Measurements from ENCODE around the gene VPS26A. TPM values are rescaled to one million over a fixed set of nuclear protein-coding genes. Genes with fewer than 3 reads are reported as not detected.

The VPS26A gene
- total and polyA plus RNA-seq, 2 donors (not counting 1 experiment from before 2014, with no cell fraction given) = 44.1 to 57.1 TPM

DNA sequence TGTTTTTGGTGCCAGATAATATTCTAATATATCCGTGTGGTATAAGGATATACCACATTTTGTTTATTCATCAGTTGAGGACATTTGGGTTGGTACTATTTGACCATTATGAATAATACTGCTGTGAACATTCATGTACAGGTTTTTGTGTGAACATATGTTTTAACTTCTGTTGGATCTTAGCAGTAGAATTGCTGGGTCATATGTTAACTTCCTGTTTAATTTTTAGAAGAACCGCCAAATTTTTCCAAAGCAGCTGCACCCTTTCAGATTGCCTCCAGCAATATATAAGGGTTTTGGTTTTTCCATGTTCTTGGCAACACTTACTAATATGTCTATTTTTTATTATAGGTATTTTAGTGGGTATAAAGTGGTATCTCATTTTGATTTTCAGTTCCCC is 22.8 kb downstream of the VPS26A start:
- no peak overlapping the region for H3K9ac ChIP-seq (ENCODE audit: insufficient read depth, low read length)
- H4K20me1 ChIP-seq (ENCODE audit: control insufficient read depth, extremely low read depth, insufficient read depth, low read length) = no peaks in the 10 kb centered on the region
- H3K36me3 ChIP-seq (ENCODE audit: control insufficient read depth, insufficient read depth, low read length) = no peaks in the 10 kb centered on the region
- H3K4me3 ChIP-seq (replicated peaks in 1 of 4; ENCODE audit: control extremely low read depth in 1 of 4, insufficient read depth in 1 of 4, low read depth in 3 of 4, low read length in 4 of 4) = no peak overlapping the region
- peak in 1 of 2 donors; percentile 20 for DNase-seq (ENCODE audit: low read depth in 2 of 2)
- no peaks in the 10 kb centered on the region for H3K27me3 ChIP-seq (ENCODE audit: control insufficient read depth, insufficient read depth, low read length)
- H3K4me2 ChIP-seq (ENCODE audit: extremely low read depth, insufficient read depth, low read length) = no peak overlapping the region
- TF ChIP-seq EZH2 (IDR thresholded peaks at IDR 0.05; ENCODE audit: low read length, missing control alignments) = no peak
- TF ChIP-seq, protein P1, sequence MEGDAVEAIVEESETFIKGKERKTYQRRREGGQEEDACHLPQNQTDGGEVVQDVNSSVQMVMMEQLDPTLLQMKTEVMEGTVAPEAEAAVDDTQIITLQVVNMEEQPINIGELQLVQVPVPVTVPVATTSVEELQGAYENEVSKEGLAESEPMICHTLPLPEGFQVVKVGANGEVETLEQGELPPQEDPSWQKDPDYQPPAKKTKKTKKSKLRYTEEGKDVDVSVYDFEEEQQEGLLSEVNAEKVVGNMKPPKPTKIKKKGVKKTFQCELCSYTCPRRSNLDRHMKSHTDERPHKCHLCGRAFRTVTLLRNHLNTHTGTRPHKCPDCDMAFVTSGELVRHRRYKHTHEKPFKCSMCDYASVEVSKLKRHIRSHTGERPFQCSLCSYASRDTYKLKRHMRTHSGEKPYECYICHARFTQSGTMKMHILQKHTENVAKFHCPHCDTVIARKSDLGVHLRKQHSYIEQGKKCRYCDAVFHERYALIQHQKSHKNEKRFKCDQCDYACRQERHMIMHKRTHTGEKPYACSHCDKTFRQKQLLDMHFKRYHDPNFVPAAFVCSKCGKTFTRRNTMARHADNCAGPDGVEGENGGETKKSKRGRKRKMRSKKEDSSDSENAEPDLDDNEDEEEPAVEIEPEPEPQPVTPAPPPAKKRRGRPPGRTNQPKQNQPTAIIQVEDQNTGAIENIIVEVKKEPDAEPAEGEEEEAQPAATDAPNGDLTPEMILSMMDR (conservative IDR thresholded peaks at IDR 0.05 in 1 of 2, IDR thresholded peaks at IDR 0.05 in 1 of 2; ENCODE audit: low read depth in 1 of 2, low read length in 2 of 2) = no peak
- peaks cover 28% of the 10 kb centered on the region for H3K79me2 ChIP-seq (ENCODE audit: control insufficient read depth, insufficient read depth, low read length)
- H3K27ac ChIP-seq (ENCODE audit: insufficient read depth, low read length) = no peak overlapping the region
- H2AFZ ChIP-seq (ENCODE audit: low read length) = no peak overlapping the region
- H3K4me1 ChIP-seq (ENCODE audit: control insufficient read depth, extremely low read depth, insufficient read depth, low read length) = no peaks in the 10 kb centered on the region
- no peaks in the 10 kb centered on the region for H3K9me3 ChIP-seq (ENCODE audit: control insufficient read depth, insufficient read depth, low read depth, low read length)

DNA sequence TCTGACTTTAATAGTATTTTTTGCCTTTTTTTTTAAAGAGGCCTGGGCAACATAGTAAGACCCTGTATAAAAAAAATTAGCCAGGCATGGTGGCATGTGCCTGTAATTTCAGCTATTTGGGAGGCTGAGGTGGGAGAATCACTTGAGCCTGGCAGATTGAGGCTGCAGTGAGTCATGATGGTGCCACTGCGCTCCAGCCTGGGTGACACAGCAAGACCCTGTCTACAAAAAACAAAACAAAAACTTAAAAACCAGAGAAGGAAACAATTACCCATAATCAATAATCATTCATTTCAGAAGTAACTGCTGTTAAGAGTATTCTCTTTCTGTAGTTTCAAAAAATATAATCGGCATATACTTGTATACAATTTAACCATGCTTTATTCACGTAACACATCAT is 28.0 kb downstream of the VPS26A start:
- H3K27me3 ChIP-seq (ENCODE audit: control insufficient read depth, insufficient read depth, low read length) = no peaks in the 10 kb centered on the region
- no peaks in the 10 kb centered on the region for H3K4me1 ChIP-seq (ENCODE audit: control insufficient read depth, extremely low read depth, insufficient read depth, low read length)
- no peaks in the 10 kb centered on the region for H4K20me1 ChIP-seq (ENCODE audit: control insufficient read depth, extremely low read depth, insufficient read depth, low read length)
- H3K9ac ChIP-seq (ENCODE audit: insufficient read depth, low read length) = no peak overlapping the region
- DNase-seq (ENCODE audit: low read depth in 2 of 2) = no peak
- H3K4me3 ChIP-seq (replicated peaks in 1 of 4; ENCODE audit: control extremely low read depth in 1 of 4, insufficient read depth in 1 of 4, low read depth in 3 of 4, low read length in 4 of 4) = no peak overlapping the region
- no peaks in the 10 kb centered on the region for H3K9me3 ChIP-seq (ENCODE audit: control insufficient read depth, insufficient read depth, low read depth, low read length)
- H2AFZ ChIP-seq (ENCODE audit: low read length) = no peak overlapping the region
- TF ChIP-seq EZH2 (IDR thresholded peaks at IDR 0.05; ENCODE audit: low read length, missing control alignments) = no peak
- TF ChIP-seq, protein P1 (conservative IDR thresholded peaks at IDR 0.05 in 1 of 2, IDR thresholded peaks at IDR 0.05 in 1 of 2; ENCODE audit: low read depth in 1 of 2, low read length in 2 of 2) = no peak
- no peak overlapping the region for H3K4me2 ChIP-seq (ENCODE audit: extremely low read depth, insufficient read depth, low read length)
- H3K27ac ChIP-seq (ENCODE audit: insufficient read depth, low read length) = no peak overlapping the region
- H3K36me3 ChIP-seq (ENCODE audit: control insufficient read depth, insufficient read depth, low read length) = no peaks in the 10 kb centered on the region
- peaks cover 8% of the 10 kb centered on the region for H3K79me2 ChIP-seq (ENCODE audit: control insufficient read depth, insufficient read depth, low read length)

DNA sequence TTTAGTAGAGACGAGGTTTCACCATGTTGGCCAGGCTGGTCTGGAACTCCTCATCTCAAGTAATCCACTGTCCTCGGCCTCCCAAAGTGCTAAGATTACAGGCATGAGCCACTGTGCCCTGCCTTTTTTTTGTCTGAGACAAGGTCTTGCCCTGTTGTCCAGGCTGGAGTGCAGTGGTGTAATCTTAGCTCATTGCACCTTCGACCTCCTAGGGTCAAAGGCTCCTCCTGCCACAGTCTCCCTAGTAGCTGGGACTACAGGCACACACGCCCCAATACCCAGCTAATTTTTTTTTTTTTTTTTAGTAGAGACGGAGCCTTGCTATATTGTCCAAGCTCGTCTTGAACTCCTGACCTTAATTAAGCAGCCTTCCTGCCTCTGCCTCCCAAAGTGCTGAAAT is 29.2 kb downstream of the VPS26A start:
- Histone ChIP-seq H4K20me1 (ENCODE audit: control insufficient read depth, extremely low read depth, insufficient read depth, low read length) (no peaks in the 10 kb centered on the region), H3K4me3 (replicated peaks in 1 of 4; ENCODE audit: control extremely low read depth in 1 of 4, insufficient read depth in 1 of 4, low read depth in 3 of 4, low read length in 4 of 4) (no peak overlapping the region), H3K4me2 (ENCODE audit: extremely low read depth, insufficient read depth, low read length) (no peak overlapping the region), H3K27ac (ENCODE audit: insufficient read depth, low read length) (no peak overlapping the region), H3K79me2 (ENCODE audit: control insufficient read depth, insufficient read depth, low read length) (peaks cover 5% of the 10 kb centered on the region), H3K4me1 (ENCODE audit: control insufficient read depth, extremely low read depth, insufficient read depth, low read length) (no peaks in the 10 kb centered on the region), H3K27me3 (ENCODE audit: control insufficient read depth, insufficient read depth, low read length) (no peaks in the 10 kb centered on the region), H3K9me3 (ENCODE audit: control insufficient read depth, insufficient read depth, low read depth, low read length) (no peaks in the 10 kb centered on the region), H3K9ac (ENCODE audit: insufficient read depth, low read length) (no peak overlapping the region), H3K36me3 (ENCODE audit: control insufficient read depth, insufficient read depth, low read length) (no peaks in the 10 kb centered on the region), H2AFZ (ENCODE audit: low read length) (no peak overlapping the region)
- no peak for TF ChIP-seq EZH2 (IDR thresholded peaks at IDR 0.05; ENCODE audit: low read length, missing control alignments)
- TF ChIP-seq, protein P1 (conservative IDR thresholded peaks at IDR 0.05 in 1 of 2, IDR thresholded peaks at IDR 0.05 in 1 of 2; ENCODE audit: low read depth in 1 of 2, low read length in 2 of 2) = no peak
- no peak for DNase-seq (ENCODE audit: low read depth in 2 of 2)

Data from fibroblast of lung (primary cell).